Right ventricle myocardium inferior (tissue), 1 donor: ENCODE measurements around the gene MT1F. TPM values are rescaled to one million over a fixed set of nuclear protein-coding genes. Genes with fewer than 3 reads are reported as not detected.

Experiments
- ATAC-seq: fragments of 200-7000 bp; cut with Tn5 transposase; one replicate; pipeline ENCODE4 v1.9.1; 2020; ENCODE audit warnings: mild to moderate bottlenecking, moderate library complexity
- DNase-seq: peaks from one replicate; pipeline ENCODE4 v3.0.0; 2021; ENCODE audit errors: missing footprints
- intact Hi-C: fragments of 100-400 bp; cut with DNase I; formaldehyde crosslinking; loops from one replicate; pipeline ENCODE4 v1.11.0; 2022
- total RNA-seq: library from RNA; stranded (reverse); fragmentation: NEBNext Ultra II Directional; extraction: Animal tissue kit (Norgen Biotek cat#: 25700); gene quantifications from one replicate; pipeline ENCODE4 v1.2.1, GENCODE V29; 2021
- donor health status: DM: no; HTN: yes; CAD: no; lungs with severe emphysema.

MT1F gene
- total RNA-seq, 1 donor from 2014 or later: 2.2 TPM

GRCh38 chr16:56682703-56683397 lies 25.1 kb downstream of the MT1F start:
- ATAC-seq (no peak), DNase-seq (no peak)
- intact Hi-C loops: loop anchor here (2.0 to 5.0 kb wide), 2 partner anchors 46 to 76 kb away; partner anchors contain the start of gene MT1A

- DNase-seq (no peak), ATAC-seq (no peak)
- intact Hi-C loops: loop anchor here (2.0 to 5.0 kb wide), 2 partner anchors 46 to 77 kb away; partner anchors contain the start of gene MT1A
Measured at GRCh38 chr16:56683424-56684172, 25.8 kb downstream of the MT1F start.

GRCh38 chr16:56684256-56684925 lies 26.6 kb downstream of the MT1F start:
- intact Hi-C loops: loop anchor here (5.0 kb wide), 1 partner anchor 47 kb away; the partner anchor contains the start of gene MT1A
- no peak for ATAC-seq

GRCh38 chr16:56684926-56685590 lies 27.3 kb downstream of the MT1F start:
- intact Hi-C loops: loop anchor here (5.0 kb wide), 1 partner anchor 48 kb away; the partner anchor contains the start of gene MT1A
- DNase-seq: no peak
- ATAC-seq: no peak

More at GRCh38 chr16:56684256-56684925, 26.6 kb downstream of the MT1F start:
- no peak for DNase-seq

- no peak for ATAC-seq
- no peak for DNase-seq
- intact Hi-C loops: no loop called here
Measured at GRCh38 chr16:56686758-56687157, 29.0 kb downstream of the MT1F start.

- no peak for DNase-seq
- intact Hi-C loops: no loop called here
- no peak for ATAC-seq
Measured at GRCh38 chr16:56688762-56689161, 31.0 kb downstream of the MT1F start.

GRCh38 chr16:56689171-56689570 lies 31.4 kb downstream of the MT1F start:
- DNase-seq: no peak
- no peak for ATAC-seq
- intact Hi-C loops: no loop called here

- intact Hi-C loops: no loop called here
- DNase-seq: no peak
- ATAC-seq: no peak
Measured at GRCh38 chr16:56690420-56691122, 32.8 kb downstream of the MT1F start.

- ATAC-seq (peak; percentile 81), DNase-seq (no peak)
- intact Hi-C loops: no loop called here
Measured at GRCh38 chr16:56691885-56692284, 34.1 kb downstream of the MT1F start.

- DNase-seq (no peak), ATAC-seq (no peak)
- intact Hi-C loops: no loop called here
Measured at GRCh38 chr16:56695246-56695645, 37.5 kb downstream of the MT1F start.

GRCh38 chr16:56697456-56698155 lies 39.8 kb downstream of the MT1F start:
- ATAC-seq (no peak), DNase-seq (no peak)
- intact Hi-C loops: no loop called here

- ATAC-seq (no peak), DNase-seq (no peak)
- intact Hi-C loops: no loop called here
Measured at GRCh38 chr16:56700195-56700594, 42.4 kb downstream of the MT1F start.

GRCh38 chr16:56700631-56701030 lies 42.9 kb downstream of the MT1F start:
- DNase-seq (no peak), ATAC-seq (no peak)
- intact Hi-C loops: no loop called here

- DNase-seq (no peak), ATAC-seq (no peak)
- intact Hi-C loops: no loop called here
Measured at GRCh38 chr16:56701534-56701933, 43.8 kb downstream of the MT1F start.

GRCh38 chr16:56702836-56703235 lies 45.1 kb downstream of the MT1F start:
- intact Hi-C loops: loop anchor here (1.0 kb wide), 4 partner anchors 30 to 189 kb away; no protein-coding TSS in a partner anchor
- DNase-seq: no peak
- no peak for ATAC-seq
